Measurements from ENCODE around the gene VN1R2. TPM values are rescaled to one million over a fixed set of nuclear protein-coding genes. Genes with fewer than 3 reads are reported as not detected.
"Not testable (repeated sequence)": the region's sequence is repeated elsewhere in the genome, so short reads cannot be mapped to it uniquely, and the experiment has no call there.

VN1R2 gene
- total and polyA plus RNA-seq, 2 experiments from 2014 or later: not detected

GRCh38 chr19:53275480-53275879 is 17.4 kb downstream of the VN1R2 start (continued):
- no peak for TF ChIP-seq ZNF114 (CRISPR knock-in tag; IDR thresholded peaks at IDR 0.05)
- no peak for TF ChIP-seq ZNF462 (CRISPR knock-in tag; IDR thresholded peaks at IDR 0.05)
- TF ChIP-seq POLR2AphosphoS5 (IDR thresholded peaks at IDR 0.05; ENCODE audit: low read depth): no peak
- no peak for TF ChIP-seq CREB1 (CRISPR knock-in tag; IDR thresholded peaks at IDR 0.05; ENCODE audit: low read depth)

- H3K4me1 ChIP-seq (ENCODE audit: insufficient read depth); H3K27me3 Mint-ChIP-seq (ENCODE audit: insufficient read depth, low read depth, poor library complexity); H3K27me3 ChIP-seq (ENCODE audit: insufficient read depth); H3K9me2 ChIP-seq (ENCODE audit: insufficient read depth); H3K27ac ChIP-seq (ENCODE audit: low read depth); H3K36me3 Mint-ChIP-seq (ENCODE audit: low read depth); H2AFZ ChIP-seq; H3K4me3 Mint-ChIP-seq; H3K4me2 ChIP-seq; H4K20me1 ChIP-seq (replicated peaks; ENCODE audit: insufficient read depth); H3K36me3 ChIP-seq (ENCODE audit: insufficient read depth); H3K4me3 ChIP-seq; H3K4me1 Mint-ChIP-seq; H3K27ac Mint-ChIP-seq; H3F3A ChIP-seq (replicated peaks; ENCODE audit: low read depth); H3K79me2 ChIP-seq (replicated peaks; ENCODE audit: insufficient read depth): not testable (repeated sequence)
- ATAC-seq (peak; percentile 99), DNase-seq (ENCODE audit: low spot score) (peak; percentile 28)
- TF ChIP-seq CTCF (conservative IDR thresholded peaks at IDR 0.05; ENCODE audit: low read depth in 2 of 2): peak in 1 of 2 experiments; percentile 39; a peak in 2 of 4 replicates
- H3K9me3 Mint-ChIP-seq: peaks cover 48% of the 10 kb centered on the region
Observed at GRCh38 chr19:53281947-53282346, 23.9 kb downstream of the VN1R2 start.
